GM12874 (cell line): ENCODE data around the gene TPCN2.

Source experiments
- TF ChIP-seq, protein P1 (sequence below): IDR thresholded peaks from 2 replicates; pipeline ENCODE4 v1.5.1; 2011; ENCODE audit warnings: low read depth, mild to moderate bottlenecking, control low read depth, low read length, moderate library complexity; ENCODE audit not compliant: insufficient read depth

The TPCN2 gene

DNA sequence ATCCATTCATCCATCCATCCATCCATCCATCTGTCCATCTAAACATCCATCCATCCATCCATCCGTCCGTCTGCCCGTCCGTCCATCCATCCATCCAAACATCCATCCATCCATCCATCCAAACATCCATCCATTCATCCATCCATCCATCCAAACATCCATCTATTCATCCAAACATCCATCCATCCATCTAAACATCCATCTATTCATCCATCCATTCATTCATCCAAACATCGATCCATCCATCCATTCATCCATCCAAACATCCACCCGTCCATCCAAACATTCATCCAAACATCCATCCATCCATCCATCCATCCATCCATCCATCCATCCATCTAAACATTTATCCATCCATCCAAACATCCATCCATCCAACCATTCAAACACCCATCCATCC is 61.7 kb downstream of the TPCN2 start:
- TF ChIP-seq, protein P1, sequence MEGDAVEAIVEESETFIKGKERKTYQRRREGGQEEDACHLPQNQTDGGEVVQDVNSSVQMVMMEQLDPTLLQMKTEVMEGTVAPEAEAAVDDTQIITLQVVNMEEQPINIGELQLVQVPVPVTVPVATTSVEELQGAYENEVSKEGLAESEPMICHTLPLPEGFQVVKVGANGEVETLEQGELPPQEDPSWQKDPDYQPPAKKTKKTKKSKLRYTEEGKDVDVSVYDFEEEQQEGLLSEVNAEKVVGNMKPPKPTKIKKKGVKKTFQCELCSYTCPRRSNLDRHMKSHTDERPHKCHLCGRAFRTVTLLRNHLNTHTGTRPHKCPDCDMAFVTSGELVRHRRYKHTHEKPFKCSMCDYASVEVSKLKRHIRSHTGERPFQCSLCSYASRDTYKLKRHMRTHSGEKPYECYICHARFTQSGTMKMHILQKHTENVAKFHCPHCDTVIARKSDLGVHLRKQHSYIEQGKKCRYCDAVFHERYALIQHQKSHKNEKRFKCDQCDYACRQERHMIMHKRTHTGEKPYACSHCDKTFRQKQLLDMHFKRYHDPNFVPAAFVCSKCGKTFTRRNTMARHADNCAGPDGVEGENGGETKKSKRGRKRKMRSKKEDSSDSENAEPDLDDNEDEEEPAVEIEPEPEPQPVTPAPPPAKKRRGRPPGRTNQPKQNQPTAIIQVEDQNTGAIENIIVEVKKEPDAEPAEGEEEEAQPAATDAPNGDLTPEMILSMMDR = no peak

DNA sequence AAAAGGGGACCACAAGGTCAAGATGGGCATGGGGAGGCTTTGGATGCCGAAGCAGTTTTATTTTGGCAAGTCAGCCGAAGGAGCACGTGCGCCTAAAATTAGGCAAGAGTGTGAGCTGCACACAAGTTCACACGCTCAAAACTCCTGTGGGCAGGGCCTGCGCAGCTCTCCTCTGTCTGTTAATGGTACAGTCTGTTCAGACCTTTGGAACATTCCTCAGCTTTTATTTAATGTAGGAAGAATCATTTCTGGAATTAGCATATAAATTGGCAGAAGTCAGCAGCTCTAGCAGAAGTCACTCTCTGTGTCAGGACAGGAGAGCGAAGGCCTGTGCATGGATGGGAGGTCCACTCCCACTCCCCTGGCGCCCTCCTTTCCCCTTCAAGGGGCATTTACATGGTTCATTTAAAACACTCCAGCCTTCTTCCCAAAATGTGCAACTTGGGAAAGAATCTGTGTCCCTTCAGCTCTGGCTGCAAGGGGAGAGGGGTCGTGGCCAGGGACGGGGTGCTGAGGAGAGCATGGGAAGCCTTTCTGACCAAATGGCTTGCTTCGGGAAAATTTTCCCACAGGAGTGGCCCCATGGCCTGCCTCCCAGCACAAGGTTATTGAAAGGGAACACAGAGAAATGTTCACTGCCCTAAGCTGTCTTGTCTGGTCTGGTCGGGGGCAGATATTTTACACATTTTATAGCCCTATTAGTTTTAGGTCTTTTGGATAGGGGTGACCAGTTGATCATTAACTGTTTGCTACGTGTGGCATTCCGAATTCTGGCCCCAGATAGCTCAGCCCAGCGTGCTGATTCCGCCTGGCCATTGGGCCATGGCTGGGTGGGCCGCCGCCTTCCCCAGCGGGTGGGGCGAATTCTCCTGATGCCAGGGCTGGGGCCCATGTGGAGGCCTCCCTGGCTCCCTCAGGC is 63.2 kb downstream of the TPCN2 start:
- TF ChIP-seq, protein P1 = no peak

DNA sequence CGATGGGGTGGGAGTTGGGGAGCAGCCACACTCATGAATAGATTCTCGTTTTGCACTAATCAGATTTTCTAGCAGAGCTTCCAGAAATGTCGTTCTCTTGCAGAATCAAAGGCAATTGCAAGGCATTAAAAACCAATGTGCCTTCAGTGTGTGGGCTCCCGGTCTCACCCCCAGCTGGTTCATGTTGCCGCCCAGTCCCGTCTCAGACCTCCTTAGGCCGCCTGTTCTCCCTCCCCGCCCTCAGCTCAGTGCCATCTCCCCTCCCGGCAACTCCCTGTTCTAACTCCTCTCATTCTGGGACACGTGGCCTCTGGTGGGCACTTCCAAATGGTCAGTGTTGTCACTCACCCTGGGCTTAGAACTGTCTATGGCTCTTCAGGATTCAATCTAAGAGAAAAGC is 64.5 kb downstream of the TPCN2 start:
- TF ChIP-seq, protein P1 = no peak

DNA sequence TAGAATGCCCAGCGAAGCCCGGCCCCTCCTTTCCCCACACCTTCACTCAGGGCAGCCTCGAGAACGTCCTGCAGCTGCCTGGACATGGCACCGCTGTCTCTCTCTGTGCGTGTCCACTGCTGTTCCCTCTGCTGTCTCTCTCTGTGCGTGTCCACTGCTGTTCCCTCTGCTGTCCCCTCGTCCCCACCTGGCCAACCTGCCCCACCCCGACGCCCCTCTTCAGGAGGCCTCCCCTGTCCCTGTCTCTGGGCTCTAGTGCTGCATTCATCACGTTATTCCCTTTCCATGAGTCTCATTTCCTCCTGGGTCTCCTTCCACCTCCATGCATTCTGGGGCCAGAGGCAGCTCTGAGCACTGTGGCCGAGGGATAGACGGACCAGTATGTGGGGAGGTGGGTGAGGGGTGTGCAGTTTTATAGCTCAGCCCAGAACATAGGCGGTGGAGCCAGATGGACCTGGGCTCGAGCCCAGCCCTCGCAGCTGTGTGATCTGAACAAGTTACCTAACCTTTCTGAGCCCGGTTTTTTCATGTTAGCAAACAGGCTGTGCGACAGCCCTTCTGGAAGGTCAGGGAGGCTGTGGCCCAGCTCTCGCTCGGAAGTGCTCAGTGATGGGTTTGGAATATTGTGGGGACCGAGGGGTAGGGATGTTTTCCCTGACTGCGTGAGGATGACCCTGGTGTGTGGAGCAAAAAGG is 65.1 kb downstream of the TPCN2 start:
- TF ChIP-seq, protein P1 = no peak

DNA sequence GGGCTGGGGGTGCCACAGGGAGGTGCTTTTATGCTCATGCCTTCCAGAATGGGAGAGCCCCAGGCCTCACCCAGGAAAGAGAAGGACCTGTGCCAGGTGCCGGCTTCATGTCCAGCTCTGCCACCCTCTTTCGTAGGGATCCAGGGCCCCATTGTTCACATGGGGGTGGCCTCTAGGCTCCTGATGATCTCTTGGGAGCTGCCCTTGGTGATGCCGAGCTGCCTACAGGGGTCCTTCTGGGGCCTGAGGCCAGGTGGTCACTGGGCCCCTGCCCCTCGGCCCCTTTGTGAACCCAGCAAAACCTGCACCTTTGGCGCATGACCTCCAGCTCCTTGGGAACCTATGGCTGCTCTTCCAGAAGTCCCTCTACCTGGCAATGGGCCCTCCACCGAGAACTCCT is 65.6 kb downstream of the TPCN2 start:
- TF ChIP-seq, protein P1 = no peak

DNA sequence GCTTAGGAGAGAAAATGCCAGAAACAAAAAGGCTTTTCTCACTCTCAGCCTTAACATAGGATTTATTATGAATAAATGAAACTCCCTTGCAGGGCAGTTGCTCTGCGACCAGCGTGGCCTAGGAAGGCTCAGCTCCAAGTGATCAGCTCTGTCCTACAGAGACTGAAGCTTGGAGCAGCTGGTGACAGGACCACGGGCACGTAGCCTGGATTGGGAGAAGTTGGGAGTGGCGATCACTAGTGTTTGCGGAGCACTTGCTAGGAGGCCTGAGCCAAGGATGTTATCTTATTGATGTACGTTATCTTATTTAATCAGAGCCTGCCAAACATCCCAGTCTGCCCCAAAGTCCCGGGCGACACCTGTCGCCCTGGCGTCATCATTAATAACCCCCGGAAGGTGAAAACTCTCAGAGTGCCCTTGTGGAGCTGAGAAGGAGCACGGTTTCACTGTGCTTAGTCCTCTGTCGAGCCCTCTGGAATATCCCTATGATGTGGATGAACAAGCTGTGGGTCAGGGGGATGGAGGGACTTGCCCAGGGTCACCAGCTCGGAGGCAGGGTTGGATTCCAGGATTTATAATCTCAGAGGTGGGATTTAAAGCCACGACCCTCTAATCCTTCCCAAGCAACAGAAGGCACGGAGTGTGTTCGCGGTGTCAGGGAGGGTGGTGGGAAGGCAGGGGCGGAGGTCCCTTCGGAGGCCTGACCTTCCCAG is 66.2 kb downstream of the TPCN2 start:
- TF ChIP-seq, protein P1 = no peak
